HCT116 (cell line): ENCODE measurements around the gene NPIPA5. TPM values are rescaled to one million over a fixed set of nuclear protein-coding genes. Genes with fewer than 3 reads are reported as not detected.
"Not testable (repeated sequence)": the region's sequence is repeated elsewhere in the genome, so short reads cannot be mapped to it uniquely, and the experiment has no call there.

ENCODE experiments used
- ATAC-seq: fragments of 200-7000 bp; cut with Tn5 transposase; 2 replicates; pipeline ENCODE4 v1.9.1; 2020; ENCODE audit warnings: mild to moderate bottlenecking, moderate library complexity
- BruUV-seq: library from RNA; stranded (reverse); fragments of 400-500 nt; replicated peaks from 2 replicates; lab custom pipeline; 2021; lab: Mats Ljungman, UMichigan
- CTCF ChIA-PET: fragments of 300-600 bp; sonication (Branson Sonifier 250); formaldehyde crosslinking; loops from one replicate; lab custom pipeline; 2021; ENCODE audit warnings: antibody characterized with exemption; lab: Charles Lee
- POLR2A ChIA-PET: fragments of 300-600, 350-600 bp; sonication (Branson Sonifier 250); formaldehyde crosslinking; loops from one replicate; lab custom pipeline; 2021; ENCODE audit warnings: antibody characterized with exemption; lab: Charles Lee
- RAD21 ChIA-PET, 2 experiments: fragments of 300-600 bp; sonication (Branson Sonifier 250); formaldehyde crosslinking; loops; one replicate each; lab custom pipeline; 2023; ENCODE audit warnings: low total read pairs in 2 of 2; ENCODE audit not compliant: uncharacterized antibody in 2 of 2, unreplicated experiment in 2 of 2, low non-redundant PET in 1 of 2; lab: Charles Lee
- DNase-seq: peaks from one replicate; pipeline ENCODE4 v3.0.0-alpha.2; 2010; ENCODE audit warnings: low read depth, low spot score
- H2AFZ ChIP-seq: fragments of 200-600 bp; shearing (Covaris generic), sonication (generic); 2 replicates; pipeline ENCODE4 v1.6.1; 2017; ENCODE audit warnings: low read depth, mixed run types, mixed read lengths, antibody characterized with exemption, low read length; ENCODE audit not compliant: poor library complexity, severe bottlenecking
- H3K27ac ChIP-seq: 2 replicates; pipeline ENCODE4 v1.5.1; 2012; ENCODE audit warnings: low read depth, low read length
- H3K27me3 ChIP-seq: fragments of 200-600 bp; sonication (generic); 2 replicates; pipeline ENCODE4 v1.6.1; 2016; ENCODE audit warnings: mixed run types, low read length, mixed read lengths; ENCODE audit not compliant: insufficient read depth
- H3K36me3 ChIP-seq, 2 experiments: fragments of 200-500 bp in 1 of 2; fragments of 200-600 bp in 1 of 2; sonication (Bioruptor generic) in 1 of 2; sonication (generic) in 1 of 2; 2 replicates each; pipeline versions ENCODE4 v1.5.1 to v1.6.1; 2014 to 2016; ENCODE audit warnings: low read length in 2 of 2, inconsistent platforms in 1 of 2, mixed read lengths in 1 of 2, mixed run types in 1 of 2; ENCODE audit not compliant: insufficient read depth in 2 of 2, control insufficient read depth in 1 of 2
- H3K4me1 ChIP-seq, 2 experiments: fragments of 200-600 bp in 1 of 2; sonication (generic) in 1 of 2; 2 replicates each; pipeline versions ENCODE4 v1.5.1 to v1.6.1; 2012 to 2017; ENCODE audit warnings: low read length in 2 of 2, inconsistent platforms in 1 of 2, mild to moderate bottlenecking in 1 of 2, mixed read lengths in 1 of 2, mixed run types in 1 of 2, moderate library complexity in 1 of 2; ENCODE audit not compliant: insufficient read depth in 2 of 2, control insufficient read depth in 1 of 2
- H3K4me2 ChIP-seq: fragments of 200-600 bp; sonication (generic); 2 replicates; pipeline ENCODE4 v1.6.1; 2017; ENCODE audit warnings: mixed run types, low read length, mixed read lengths
- H3K4me3 ChIP-seq, 2 experiments: fragments of 200-600 bp in 1 of 2; sonication (generic) in 1 of 2; replicated peaks in 1 of 2; 2 replicates each; pipeline ENCODE4 v1.5.1; 2011 to 2016; ENCODE audit warnings: low read length in 2 of 2, control low read depth in 1 of 2, low read depth in 1 of 2, mild to moderate bottlenecking in 1 of 2, mixed read lengths in 1 of 2, mixed run types in 1 of 2
- H3K79me2 ChIP-seq: fragments of 200-600 bp; sonication (generic); 2 replicates; pipeline ENCODE4 v1.6.1; 2017; ENCODE audit warnings: mild to moderate bottlenecking, mixed run types, low read length, moderate library complexity, mixed read lengths; ENCODE audit not compliant: insufficient read depth
- H3K9ac ChIP-seq: fragments of 200-600 bp; sonication (generic); 2 replicates; pipeline ENCODE4 v1.6.1; 2016; ENCODE audit warnings: low read length, mixed read lengths
- H3K9me2 ChIP-seq: fragments of 200-600 bp; sonication (generic), shearing (Covaris generic); 2 replicates; pipeline ENCODE4 v1.6.1; 2017; ENCODE audit warnings: mixed run types, mild to moderate bottlenecking, moderate library complexity; ENCODE audit not compliant: insufficient read depth
- H3K9me3 ChIP-seq, 2 experiments: fragments of 200-500 bp in 1 of 2; fragments of 200-600 bp in 1 of 2; sonication (Bioruptor generic) in 1 of 2; sonication (generic) in 1 of 2; 2 replicates each; pipeline ENCODE4 v1.6.1; 2014 to 2017; ENCODE audit warnings: low read length in 2 of 2, mixed read lengths in 2 of 2, inconsistent platforms in 1 of 2, low read depth in 1 of 2, mild to moderate bottlenecking in 1 of 2, mixed run types in 1 of 2, moderate library complexity in 1 of 2; ENCODE audit not compliant: control insufficient read depth in 1 of 2, insufficient read depth in 1 of 2
- H4K20me1 ChIP-seq: fragments of 200-600 bp; sonication (generic), shearing (Covaris generic); 2 replicates; pipeline ENCODE4 v1.6.1; 2017; ENCODE audit warnings: mixed run types, mild to moderate bottlenecking, moderate library complexity; ENCODE audit not compliant: insufficient read depth
- intact Hi-C: fragments of 100-400 bp; cut with micrococcal nuclease; formaldehyde crosslinking; loops from 2 replicates; pipeline ENCODE4 v1.10.0; 2022
- total RNA-seq: library from RNA; stranded (reverse); gene quantifications from one replicate; pipeline ENCODE4 v1.2.1, GENCODE V29; 2021; ENCODE audit not compliant: unreplicated experiment

The NPIPA5 gene
- total RNA-seq, 1 experiment from 2014 or later, result 9.3 TPM

- RAD21 ChIA-PET, DNase-seq, intact Hi-C loops: not testable (repeated sequence)
Observed at GRCh38 chr16:15335609-15336008, 42.5 kb downstream of the NPIPA5 start.

GRCh38 chr16:15333969-15334368 lies 44.1 kb downstream of the NPIPA5 start:
- intact Hi-C loops, H3K9me3 ChIP-seq, H3K36me3 ChIP-seq, H3K9me2 ChIP-seq, H4K20me1 ChIP-seq, CTCF ChIA-PET, H3K9ac ChIP-seq, ATAC-seq, H3K27me3 ChIP-seq, BruUV-seq, H2AFZ ChIP-seq, RAD21 ChIA-PET, H3K4me1 ChIP-seq, H3K4me2 ChIP-seq, DNase-seq, H3K27ac ChIP-seq, H3K4me3 ChIP-seq, POLR2A ChIA-PET, H3K79me2 ChIP-seq: not testable (repeated sequence)

More at GRCh38 chr16:15335609-15336008, 42.5 kb downstream of the NPIPA5 start:
- BruUV-seq, H3K4me2 ChIP-seq, H3K27ac ChIP-seq, H3K36me3 ChIP-seq, H3K27me3 ChIP-seq, H3K79me2 ChIP-seq, H2AFZ ChIP-seq, H3K9me2 ChIP-seq, H4K20me1 ChIP-seq, ATAC-seq, H3K9me3 ChIP-seq, POLR2A ChIA-PET, CTCF ChIA-PET, H3K4me3 ChIP-seq, H3K9ac ChIP-seq, H3K4me1 ChIP-seq: not testable (repeated sequence)

GRCh38 chr16:15330978-15331377 lies 47.1 kb downstream of the NPIPA5 start:
- H3K4me2 ChIP-seq, H3K9me3 ChIP-seq, POLR2A ChIA-PET, BruUV-seq, H3K27me3 ChIP-seq, H3K9me2 ChIP-seq, RAD21 ChIA-PET, H3K79me2 ChIP-seq, H3K4me1 ChIP-seq, H4K20me1 ChIP-seq, H2AFZ ChIP-seq, intact Hi-C loops, H3K27ac ChIP-seq, H3K9ac ChIP-seq, ATAC-seq, H3K4me3 ChIP-seq, H3K36me3 ChIP-seq, CTCF ChIA-PET, DNase-seq: not testable (repeated sequence)

- H3K9me3 ChIP-seq, H3K79me2 ChIP-seq, intact Hi-C loops, H3K4me3 ChIP-seq, H3K4me2 ChIP-seq, CTCF ChIA-PET, H3K4me1 ChIP-seq, H3K27me3 ChIP-seq, H3K36me3 ChIP-seq, H2AFZ ChIP-seq, H3K27ac ChIP-seq, H3K9me2 ChIP-seq, H3K9ac ChIP-seq, RAD21 ChIA-PET, BruUV-seq, DNase-seq, H4K20me1 ChIP-seq, ATAC-seq, POLR2A ChIA-PET: not testable (repeated sequence)
Observed at GRCh38 chr16:15324954-15325353, 53.1 kb downstream of the NPIPA5 start.
